GM18858 (cell line): ENCODE measurements around the gene TBX15.

Experiments used
- ATAC-seq: cut with Tn5 transposase; IDR thresholded peaks from one replicate; pipeline ENCODE4 v1.9.1; 2021; ENCODE audit not compliant: unreplicated experiment

Gene TBX15

GRCh38 chr1:119002028-119002686 is 14.0 kb upstream of the TBX15 start:
- ATAC-seq, result no peak

- no peak for ATAC-seq
Observed at GRCh38 chr1:119001181-119002027, 13.3 kb upstream of the TBX15 start.

- no peak for ATAC-seq
Observed at GRCh38 chr1:119000371-119001180, 12.4 kb upstream of the TBX15 start.

- ATAC-seq, result no peak
Observed at GRCh38 chr1:118999348-119000071, 11.4 kb upstream of the TBX15 start.

GRCh38 chr1:118998171-118998570 is 10.0 kb upstream of the TBX15 start:
- ATAC-seq, result no peak

GRCh38 chr1:118997225-118997624 is 9.1 kb upstream of the TBX15 start:
- ATAC-seq, result no peak

- ATAC-seq, result no peak
Observed at GRCh38 chr1:118995312-118996016, 7.3 kb upstream of the TBX15 start.

- ATAC-seq, result no peak
Observed at GRCh38 chr1:118993700-118994026, 5.5 kb upstream of the TBX15 start.

GRCh38 chr1:118992868-118993699 is 4.9 kb upstream of the TBX15 start:
- no peak for ATAC-seq

- no peak for ATAC-seq
Observed at GRCh38 chr1:118992237-118992825, 4.2 kb upstream of the TBX15 start.

- no peak for ATAC-seq
Observed at GRCh38 chr1:118991448-118991847, 3.3 kb upstream of the TBX15 start.

- no peak for ATAC-seq
Observed at GRCh38 chr1:118990513-118991152, 2.5 kb upstream of the TBX15 start.

GRCh38 chr1:118989878-118990378 is 1.8 kb upstream of the TBX15 start:
- no peak for ATAC-seq

- ATAC-seq, result no peak
Observed at GRCh38 chr1:118989006-118989815, 1.1 kb upstream of the TBX15 start.

GRCh38 chr1:118987468-118988185 is 516 bp downstream of the TBX15 start:
- no peak for ATAC-seq

- no peak for ATAC-seq
Observed at GRCh38 chr1:118986555-118987467, 1.3 kb downstream of the TBX15 start.
